ENCODE results near the gene PTPN1.

Gene PTPN1

GRCh38 chr20:50467718-50468356 is 42.3 kb upstream of the PTPN1 start:
- TF ChIP-seq CTCF (conservative IDR thresholded peaks at IDR 0.05; ENCODE audit: low read length) = no peak
- DNase-seq (ENCODE audit: low read depth) = peak; percentile 51

GRCh38 chr20:50468378-50468798 is 41.8 kb upstream of the PTPN1 start:
- no peak overlapping the region for H3K4me3 ChIP-seq (ENCODE audit: low read length)
- no peak for DNase-seq (ENCODE audit: low read depth)
- TF ChIP-seq CTCF (conservative IDR thresholded peaks at IDR 0.05; ENCODE audit: low read length) = no peak

More at GRCh38 chr20:50467718-50468356, 42.3 kb upstream of the PTPN1 start:
- no peak overlapping the region for H3K4me3 ChIP-seq (ENCODE audit: low read length)

GRCh38 chr20:50469176-50469723 is 40.9 kb upstream of the PTPN1 start:
- TF ChIP-seq CTCF (conservative IDR thresholded peaks at IDR 0.05; ENCODE audit: low read length) = no peak
- H3K4me3 ChIP-seq (ENCODE audit: low read length) = no peak overlapping the region
- DNase-seq (ENCODE audit: low read depth) = no peak

- H3K4me3 ChIP-seq (ENCODE audit: low read length) = no peak overlapping the region
- no peak for DNase-seq (ENCODE audit: low read depth)
- no peak for TF ChIP-seq CTCF (conservative IDR thresholded peaks at IDR 0.05; ENCODE audit: low read length)
Measured at GRCh38 chr20:50469796-50470195, 40.4 kb upstream of the PTPN1 start.

- DNase-seq (ENCODE audit: low read depth) = no peak
- H3K4me3 ChIP-seq (ENCODE audit: low read length) = no peak overlapping the region
- TF ChIP-seq CTCF (conservative IDR thresholded peaks at IDR 0.05; ENCODE audit: low read length) = no peak
Measured at GRCh38 chr20:50470264-50470858, 39.8 kb upstream of the PTPN1 start.

- TF ChIP-seq CTCF (conservative IDR thresholded peaks at IDR 0.05; ENCODE audit: low read length) = no peak
Measured at GRCh38 chr20:50471231-50471630, 39.0 kb upstream of the PTPN1 start.

More at GRCh38 chr20:50471231-50471630, 39.0 kb upstream of the PTPN1 start:
- no peak for DNase-seq (ENCODE audit: low read depth)
- no peak overlapping the region for H3K4me3 ChIP-seq (ENCODE audit: low read length)
